Measurements from ENCODE around the gene HOXA11.

Gene HOXA11

DNA sequence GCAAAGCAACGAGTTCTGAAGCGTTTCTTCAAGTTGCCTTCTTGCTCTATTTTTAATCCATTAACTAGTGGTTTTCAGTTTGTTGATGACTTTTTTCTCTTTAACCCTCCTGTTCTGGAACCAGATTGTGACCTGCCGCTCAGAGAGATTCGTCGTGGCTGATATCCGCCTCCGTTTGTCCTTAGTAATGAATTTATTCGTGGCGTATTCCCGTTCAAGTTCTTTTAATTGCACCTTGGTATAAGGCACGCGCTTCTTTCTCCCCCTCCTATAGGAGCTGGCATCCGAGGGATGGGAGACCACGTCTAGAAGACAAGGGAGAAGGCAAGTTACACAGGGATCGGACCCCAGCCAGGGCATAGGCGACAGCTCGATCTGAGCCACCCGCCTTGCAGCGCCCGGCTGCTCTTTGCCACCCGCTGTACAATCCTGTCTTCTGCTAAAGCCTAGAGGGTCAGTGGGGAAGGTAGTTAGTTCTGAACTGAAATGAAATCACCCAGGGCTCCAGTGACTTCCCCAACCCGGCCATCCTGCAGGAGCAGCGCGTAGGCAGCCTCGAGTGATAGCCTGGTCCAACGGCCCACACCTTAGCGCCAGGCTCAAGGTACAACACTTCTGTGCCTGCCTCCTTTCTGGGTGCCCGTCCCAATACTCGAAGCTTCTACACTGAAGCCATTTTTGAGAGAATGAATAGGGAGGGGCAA, 13.3 kb upstream of the HOXA11 start:
- H3K9me3 ChIP-seq (ENCODE audit: control insufficient read depth, insufficient read depth, low read length): no peaks in the 10 kb centered on the region
- H3K9ac ChIP-seq (ENCODE audit: low read depth, low read length): no peak overlapping the region
- peaks cover 100% of the 10 kb centered on the region for H3K27me3 ChIP-seq (ENCODE audit: control insufficient read depth, insufficient read depth, low read length)
- H3K4me1 ChIP-seq (ENCODE audit: control insufficient read depth, insufficient read depth, low read length): peaks cover 5% of the 10 kb centered on the region; the same call in 1 of the 2 replicates
- H3K36me3 ChIP-seq (ENCODE audit: control insufficient read depth, insufficient read depth, low read length): no peaks in the 10 kb centered on the region
- no peak overlapping the region for H3K4me3 ChIP-seq (ENCODE audit: low read depth, low read length)
- H3K27ac ChIP-seq (ENCODE audit: low read depth, low read length): no peak overlapping the region

DNA sequence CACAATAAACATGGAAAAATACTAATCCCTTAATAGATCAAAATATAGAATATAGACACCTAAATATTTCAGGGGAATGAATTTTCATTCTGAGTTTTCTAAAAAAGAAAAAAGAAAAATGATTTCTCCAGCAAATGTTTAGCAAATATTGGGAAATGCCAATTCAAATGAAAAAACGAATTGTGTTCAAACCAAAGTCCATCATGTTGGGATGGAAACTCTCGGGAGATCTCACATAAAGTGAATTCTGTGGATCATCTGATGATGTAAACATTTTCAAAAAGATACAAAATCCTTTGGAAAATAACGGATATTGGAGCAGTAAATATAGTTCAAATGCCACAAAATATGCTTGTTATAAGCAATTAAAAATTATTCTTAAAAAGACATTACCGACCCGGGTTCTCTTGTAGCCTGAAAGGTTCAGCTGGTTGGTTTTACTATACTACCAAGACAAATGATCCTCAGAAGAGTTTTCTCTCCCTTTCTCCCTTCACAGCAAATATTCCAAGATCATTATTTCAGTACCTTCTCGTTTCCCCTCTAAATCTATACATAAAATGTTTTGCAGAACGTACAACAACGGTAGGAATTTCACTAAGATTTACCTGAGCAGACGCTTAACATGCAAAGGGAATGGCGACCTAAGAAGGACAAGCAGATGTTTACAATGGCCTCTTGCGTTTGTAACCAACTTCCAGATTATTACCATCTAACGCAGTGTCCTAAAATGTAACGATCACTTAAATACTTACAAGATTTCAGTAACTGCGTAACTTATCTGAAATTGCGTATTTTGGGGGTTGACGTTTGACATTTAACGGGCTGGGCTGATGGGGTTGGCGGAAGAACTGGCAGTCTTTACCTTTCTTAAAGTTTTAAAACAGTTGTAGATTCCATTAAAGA, 12.4 kb upstream of the HOXA11 start:
- Histone ChIP-seq H3K4me3 (ENCODE audit: low read depth, low read length) (no peak overlapping the region), H3K9me3 (ENCODE audit: control insufficient read depth, insufficient read depth, low read length) (no peaks in the 10 kb centered on the region), H3K4me1 (ENCODE audit: control insufficient read depth, insufficient read depth, low read length) (peaks cover 5% of the 10 kb centered on the region; the same call in 1 of the 2 replicates), H3K27ac (ENCODE audit: low read depth, low read length) (no peak overlapping the region), H3K9ac (ENCODE audit: low read depth, low read length) (no peak overlapping the region), H3K36me3 (ENCODE audit: control insufficient read depth, insufficient read depth, low read length) (no peaks in the 10 kb centered on the region), H3K27me3 (ENCODE audit: control insufficient read depth, insufficient read depth, low read length) (peaks cover 100% of the 10 kb centered on the region)

DNA sequence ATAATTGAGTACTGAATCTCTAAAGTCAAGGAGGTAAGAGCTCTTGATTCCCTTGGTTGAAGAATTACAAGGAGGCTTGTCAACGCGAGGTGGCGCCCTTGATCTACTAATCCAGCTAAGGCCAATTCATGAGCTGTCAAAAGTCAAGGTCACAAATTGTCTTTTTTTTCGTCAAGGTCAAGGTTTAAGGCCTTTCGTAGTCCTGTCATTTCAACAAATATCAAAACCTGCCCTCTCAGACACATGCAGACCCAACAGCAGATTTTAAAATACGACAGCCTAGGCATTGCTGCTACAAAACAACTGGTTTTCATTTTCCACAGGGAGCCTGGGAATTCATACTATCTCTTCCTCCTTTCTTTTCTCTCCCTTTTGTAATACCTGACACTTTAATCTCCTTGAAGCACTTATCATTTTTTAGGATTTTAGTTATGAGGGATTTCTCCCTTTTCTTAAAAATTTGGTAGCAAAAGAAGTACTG, 11.3 kb upstream of the HOXA11 start:
- Histone ChIP-seq H3K4me3 (ENCODE audit: low read depth, low read length) (no peak overlapping the region), H3K36me3 (ENCODE audit: control insufficient read depth, insufficient read depth, low read length) (no peaks in the 10 kb centered on the region), H3K27me3 (ENCODE audit: control insufficient read depth, insufficient read depth, low read length) (peaks cover 100% of the 10 kb centered on the region), H3K9ac (ENCODE audit: low read depth, low read length) (no peak overlapping the region), H3K4me1 (ENCODE audit: control insufficient read depth, insufficient read depth, low read length) (peaks cover 9% of the 10 kb centered on the region; the same call in 1 of the 2 replicates), H3K27ac (ENCODE audit: low read depth, low read length) (no peak overlapping the region), H3K9me3 (ENCODE audit: control insufficient read depth, insufficient read depth, low read length) (no peaks in the 10 kb centered on the region)

- peaks cover 100% of the 10 kb centered on the region for H3K27me3 ChIP-seq (ENCODE audit: control insufficient read depth, insufficient read depth, low read length)
- no peak overlapping the region for H3K9ac ChIP-seq (ENCODE audit: low read depth, low read length)
- H3K4me3 ChIP-seq (ENCODE audit: low read depth, low read length): no peak overlapping the region
- H3K9me3 ChIP-seq (ENCODE audit: control insufficient read depth, insufficient read depth, low read length): no peaks in the 10 kb centered on the region
- H3K27ac ChIP-seq (ENCODE audit: low read depth, low read length): no peak overlapping the region
- H3K36me3 ChIP-seq (ENCODE audit: control insufficient read depth, insufficient read depth, low read length): no peaks in the 10 kb centered on the region
- peaks cover 9% of the 10 kb centered on the region; the same call in 1 of the 2 replicates for H3K4me1 ChIP-seq (ENCODE audit: control insufficient read depth, insufficient read depth, low read length)
Observed at GRCh38 chr7:27194686-27195379, 9.8 kb upstream of the HOXA11 start.

GRCh38 chr7:27194002-27194352, 8.9 kb upstream of the HOXA11 start:
- Histone ChIP-seq H3K27me3 (ENCODE audit: control insufficient read depth, insufficient read depth, low read length) (peaks cover 100% of the 10 kb centered on the region), H3K9ac (ENCODE audit: low read depth, low read length) (no peak overlapping the region), H3K27ac (ENCODE audit: low read depth, low read length) (no peak overlapping the region), H3K9me3 (ENCODE audit: control insufficient read depth, insufficient read depth, low read length) (no peaks in the 10 kb centered on the region), H3K4me1 (ENCODE audit: control insufficient read depth, insufficient read depth, low read length) (peaks cover 8% of the 10 kb centered on the region; the same call in 1 of the 2 replicates), H3K4me3 (ENCODE audit: low read depth, low read length) (no peak overlapping the region), H3K36me3 (ENCODE audit: control insufficient read depth, insufficient read depth, low read length) (no peaks in the 10 kb centered on the region)

DNA sequence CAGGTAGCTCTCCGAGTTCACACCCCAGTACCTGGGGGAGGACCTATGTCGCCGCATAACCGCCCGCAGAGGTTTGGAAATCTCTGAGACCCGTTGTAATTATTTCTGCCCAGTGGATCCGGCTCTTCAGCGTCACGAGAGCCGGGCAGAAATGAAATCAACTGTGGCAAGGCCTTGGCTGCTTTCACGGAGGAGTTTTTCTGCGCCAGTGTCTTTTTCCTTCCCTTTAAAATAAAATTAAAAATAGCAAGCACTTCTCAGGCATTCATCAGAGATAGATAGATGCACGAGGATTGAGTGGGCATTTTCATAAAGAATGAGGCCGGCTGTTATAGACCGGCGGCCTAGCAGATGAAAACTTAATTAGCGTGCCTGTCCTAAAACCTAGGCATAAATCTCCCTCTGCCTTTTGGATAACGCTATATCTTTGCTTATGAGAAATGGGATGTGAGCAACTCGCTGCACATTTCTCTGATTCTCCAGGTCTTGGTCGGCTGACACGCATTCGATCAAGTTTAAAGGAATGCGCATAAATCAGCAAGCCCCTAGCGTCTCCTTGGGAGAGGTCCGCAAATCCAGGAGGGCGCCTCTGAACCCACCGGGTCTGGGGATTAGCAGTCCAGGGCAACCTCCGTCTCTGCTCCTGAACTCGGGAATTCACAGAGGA, 8.4 kb upstream of the HOXA11 start:
- H3K9ac ChIP-seq (ENCODE audit: low read depth, low read length): no peak overlapping the region

DNA sequence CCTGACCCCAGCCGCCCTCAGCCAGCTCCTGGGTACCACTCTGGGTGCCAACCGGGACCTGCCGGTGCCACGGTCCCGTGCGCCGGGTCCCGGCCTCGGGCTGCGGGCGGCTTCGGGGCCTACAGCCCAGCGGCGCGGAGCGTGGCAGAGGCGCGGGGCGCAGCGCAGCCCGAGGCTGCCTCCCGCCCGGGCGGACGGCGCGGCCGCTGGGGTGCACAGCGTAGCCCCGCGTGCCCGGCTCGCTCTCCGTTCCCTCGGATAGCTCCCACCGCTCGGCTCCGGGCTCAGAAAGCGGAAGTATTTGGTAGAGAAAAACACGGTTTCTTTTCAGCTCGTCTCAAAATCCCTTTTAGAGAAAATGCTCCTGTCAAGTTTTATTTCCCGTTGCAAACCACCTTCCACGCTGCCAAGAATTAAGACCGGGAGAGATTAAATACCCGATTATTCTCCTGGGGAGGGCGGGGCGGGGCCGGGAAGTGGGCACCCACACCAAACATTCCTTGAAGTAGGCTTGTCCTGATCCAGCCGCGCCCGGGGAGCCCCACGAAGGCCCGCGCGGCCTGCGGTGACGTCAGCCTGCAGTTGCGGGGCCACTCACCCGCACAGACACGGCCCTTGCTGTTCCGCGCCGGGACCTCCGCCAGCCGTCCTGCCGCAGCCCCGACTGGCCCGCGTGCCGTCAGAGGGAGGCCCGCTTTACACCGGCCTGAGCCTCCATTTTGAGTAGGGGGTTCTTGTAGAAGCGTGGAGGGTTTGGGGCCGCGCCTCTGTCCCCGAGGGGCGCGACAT, 7.7 kb upstream of the HOXA11 start:
- Histone ChIP-seq H3K4me1 (ENCODE audit: control insufficient read depth, insufficient read depth, low read length) (peaks cover 15% of the 10 kb centered on the region), H3K4me3 (ENCODE audit: low read depth, low read length) (no peak overlapping the region), H3K9me3 (ENCODE audit: control insufficient read depth, insufficient read depth, low read length) (no peaks in the 10 kb centered on the region), H3K36me3 (ENCODE audit: control insufficient read depth, insufficient read depth, low read length) (no peaks in the 10 kb centered on the region), H3K27ac (ENCODE audit: low read depth, low read length) (no peak overlapping the region), H3K9ac (ENCODE audit: low read depth, low read length) (no peak overlapping the region), H3K27me3 (ENCODE audit: control insufficient read depth, insufficient read depth, low read length) (peaks cover 100% of the 10 kb centered on the region)

More for the DNA sequence above, 8.4 kb upstream of the HOXA11 start:
- Histone ChIP-seq H3K4me1 (ENCODE audit: control insufficient read depth, insufficient read depth, low read length) (peaks cover 9% of the 10 kb centered on the region; the same call in 1 of the 2 replicates), H3K9me3 (ENCODE audit: control insufficient read depth, insufficient read depth, low read length) (no peaks in the 10 kb centered on the region), H3K4me3 (ENCODE audit: low read depth, low read length) (no peak overlapping the region), H3K27ac (ENCODE audit: low read depth, low read length) (no peak overlapping the region), H3K36me3 (ENCODE audit: control insufficient read depth, insufficient read depth, low read length) (no peaks in the 10 kb centered on the region), H3K27me3 (ENCODE audit: control insufficient read depth, insufficient read depth, low read length) (peaks cover 100% of the 10 kb centered on the region)

GRCh38 chr7:27191833-27192545, 7.0 kb upstream of the HOXA11 start:
- Histone ChIP-seq H3K9ac (ENCODE audit: low read depth, low read length) (no peak overlapping the region), H3K4me3 (ENCODE audit: low read depth, low read length) (no peak overlapping the region), H3K9me3 (ENCODE audit: control insufficient read depth, insufficient read depth, low read length) (no peaks in the 10 kb centered on the region), H3K4me1 (ENCODE audit: control insufficient read depth, insufficient read depth, low read length) (peaks cover 22% of the 10 kb centered on the region), H3K27me3 (ENCODE audit: control insufficient read depth, insufficient read depth, low read length) (peaks cover 100% of the 10 kb centered on the region), H3K36me3 (ENCODE audit: control insufficient read depth, insufficient read depth, low read length) (no peaks in the 10 kb centered on the region), H3K27ac (ENCODE audit: low read depth, low read length) (no peak overlapping the region)

DNA sequence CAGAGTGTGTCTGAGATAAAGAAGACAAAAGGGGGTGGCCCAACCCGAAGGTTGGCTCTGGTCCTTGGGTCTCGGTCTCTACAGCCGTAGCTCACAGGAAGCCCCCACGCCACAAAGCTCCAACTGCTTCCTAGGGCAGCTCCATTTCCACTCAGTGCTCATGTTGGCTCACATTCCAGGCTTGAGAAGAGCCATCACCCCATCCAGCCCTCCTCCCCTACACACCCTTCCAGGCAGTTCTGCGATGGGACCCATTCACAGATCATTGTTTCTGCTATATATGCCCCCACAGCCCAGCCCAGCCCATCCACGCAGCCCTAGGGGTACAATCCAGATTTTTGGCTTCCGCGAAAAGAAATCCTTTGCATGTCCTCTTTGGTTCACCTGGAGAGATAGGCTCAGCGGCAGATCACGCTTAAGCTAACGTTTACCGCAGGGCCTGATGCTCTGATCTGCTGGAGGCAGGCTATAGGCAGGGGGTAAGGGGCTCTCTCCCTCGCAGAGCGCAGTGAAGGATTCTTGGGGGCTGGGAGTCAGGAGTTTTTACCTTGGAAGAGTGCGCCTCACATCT, 6.2 kb upstream of the HOXA11 start:
- no peaks in the 10 kb centered on the region for H3K36me3 ChIP-seq (ENCODE audit: control insufficient read depth, insufficient read depth, low read length)
- H3K27ac ChIP-seq (ENCODE audit: low read depth, low read length): no peak overlapping the region
- no peak overlapping the region for H3K4me3 ChIP-seq (ENCODE audit: low read depth, low read length)
- peaks cover 29% of the 10 kb centered on the region for H3K4me1 ChIP-seq (ENCODE audit: control insufficient read depth, insufficient read depth, low read length)
- H3K9me3 ChIP-seq (ENCODE audit: control insufficient read depth, insufficient read depth, low read length): no peaks in the 10 kb centered on the region
- H3K9ac ChIP-seq (ENCODE audit: low read depth, low read length): no peak overlapping the region
- H3K27me3 ChIP-seq (ENCODE audit: control insufficient read depth, insufficient read depth, low read length): peaks cover 100% of the 10 kb centered on the region

Measured in HUES48 (cell line).